ENCODE measurements around the gene ABCB11. TPM values are rescaled to one million over a fixed set of nuclear protein-coding genes. Genes with fewer than 3 reads are reported as not detected.

Gene ABCB11
- total RNA-seq, 1 donor: not detected

DNA sequence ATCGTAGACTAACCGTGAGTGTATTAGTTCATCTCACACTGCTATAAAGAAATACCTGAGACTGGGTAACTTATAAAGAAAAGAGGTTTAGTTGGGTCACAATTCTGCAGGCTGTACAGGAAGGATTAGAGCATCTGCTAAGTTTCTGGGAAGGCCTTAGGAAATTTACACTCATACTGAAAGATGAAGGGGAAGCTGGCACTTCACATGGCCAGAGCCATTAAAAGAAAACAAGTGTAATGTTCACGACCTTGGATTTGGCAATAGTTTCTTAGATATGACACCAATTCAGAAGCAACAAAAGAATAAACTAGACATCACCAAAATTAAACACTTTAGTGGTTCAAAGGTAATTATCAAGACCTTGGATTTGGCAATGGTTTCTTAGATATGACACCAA, 23.8 kb downstream of the ABCB11 start:
- Histone ChIP-seq H3K27me3 (ENCODE audit: insufficient read depth, low read length) (no peaks in the 10 kb centered on the region), H3K9me3 (ENCODE audit: low read depth, low read length) (no peaks in the 10 kb centered on the region)
- TF ChIP-seq, protein P1, sequence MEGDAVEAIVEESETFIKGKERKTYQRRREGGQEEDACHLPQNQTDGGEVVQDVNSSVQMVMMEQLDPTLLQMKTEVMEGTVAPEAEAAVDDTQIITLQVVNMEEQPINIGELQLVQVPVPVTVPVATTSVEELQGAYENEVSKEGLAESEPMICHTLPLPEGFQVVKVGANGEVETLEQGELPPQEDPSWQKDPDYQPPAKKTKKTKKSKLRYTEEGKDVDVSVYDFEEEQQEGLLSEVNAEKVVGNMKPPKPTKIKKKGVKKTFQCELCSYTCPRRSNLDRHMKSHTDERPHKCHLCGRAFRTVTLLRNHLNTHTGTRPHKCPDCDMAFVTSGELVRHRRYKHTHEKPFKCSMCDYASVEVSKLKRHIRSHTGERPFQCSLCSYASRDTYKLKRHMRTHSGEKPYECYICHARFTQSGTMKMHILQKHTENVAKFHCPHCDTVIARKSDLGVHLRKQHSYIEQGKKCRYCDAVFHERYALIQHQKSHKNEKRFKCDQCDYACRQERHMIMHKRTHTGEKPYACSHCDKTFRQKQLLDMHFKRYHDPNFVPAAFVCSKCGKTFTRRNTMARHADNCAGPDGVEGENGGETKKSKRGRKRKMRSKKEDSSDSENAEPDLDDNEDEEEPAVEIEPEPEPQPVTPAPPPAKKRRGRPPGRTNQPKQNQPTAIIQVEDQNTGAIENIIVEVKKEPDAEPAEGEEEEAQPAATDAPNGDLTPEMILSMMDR (IDR thresholded peaks at IDR 0.05; ENCODE audit: extremely low read depth, low read depth, low read length): no peak

DNA sequence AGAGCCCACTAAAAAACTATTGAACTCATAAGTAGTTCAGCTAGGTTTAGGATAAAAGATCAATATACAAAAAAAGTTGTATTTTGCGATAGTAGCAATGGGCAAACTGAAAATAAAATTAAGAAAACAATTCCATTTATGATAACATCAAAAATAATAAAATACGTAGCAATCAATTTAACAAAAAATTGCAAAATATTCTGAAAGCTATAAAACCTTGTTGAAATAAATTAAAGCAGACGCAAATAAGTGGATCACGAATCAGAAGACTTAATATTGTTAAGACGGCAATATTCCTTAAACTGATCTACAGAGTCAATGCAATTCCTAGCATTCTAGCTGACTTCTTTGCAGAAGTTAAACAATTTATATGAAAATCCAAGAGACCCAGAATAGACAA, 24.5 kb downstream of the ABCB11 start:
- no peaks in the 10 kb centered on the region for H3K36me3 ChIP-seq (ENCODE audit: insufficient read depth, low read length)
- H3K4me1 ChIP-seq (ENCODE audit: insufficient read depth, low read length): peaks cover 5% of the 10 kb centered on the region
- no peak overlapping the region for H3K4me3 ChIP-seq (ENCODE audit: insufficient read depth, low read length)
- H2AFZ ChIP-seq (ENCODE audit: low read length): no peak overlapping the region
- TF ChIP-seq, protein P1 (IDR thresholded peaks at IDR 0.05; ENCODE audit: extremely low read depth, low read depth, low read length): no peak
- H4K20me1 ChIP-seq (ENCODE audit: insufficient read depth, low read length): no peaks in the 10 kb centered on the region
- H3K27me3 ChIP-seq (ENCODE audit: insufficient read depth, low read length): no peaks in the 10 kb centered on the region
- no peak for DNase-seq (ENCODE audit: insufficient read length, low spot score, missing footprints)
- H3K79me2 ChIP-seq (ENCODE audit: insufficient read depth, low read length): no peaks in the 10 kb centered on the region
- no peak overlapping the region for H3K4me2 ChIP-seq (ENCODE audit: insufficient read depth, low read length)
- no peaks in the 10 kb centered on the region for H3K9me3 ChIP-seq (ENCODE audit: low read depth, low read length)
- H3K27ac ChIP-seq (ENCODE audit: low read depth, low read length): no peak overlapping the region

More for the DNA sequence above, 23.8 kb downstream of the ABCB11 start:
- no peaks in the 10 kb centered on the region for H3K79me2 ChIP-seq (ENCODE audit: insufficient read depth, low read length)
- H3K4me3 ChIP-seq (ENCODE audit: insufficient read depth, low read length): no peak overlapping the region
- no peak overlapping the region for H2AFZ ChIP-seq (ENCODE audit: low read length)
- peaks cover 9% of the 10 kb centered on the region for H3K4me1 ChIP-seq (ENCODE audit: insufficient read depth, low read length)
- no peak overlapping the region for H3K27ac ChIP-seq (ENCODE audit: low read depth, low read length)
- H3K36me3 ChIP-seq (ENCODE audit: insufficient read depth, low read length): no peaks in the 10 kb centered on the region
- no peak overlapping the region for H3K4me2 ChIP-seq (ENCODE audit: insufficient read depth, low read length)
- H4K20me1 ChIP-seq (ENCODE audit: insufficient read depth, low read length): no peaks in the 10 kb centered on the region
- no peak for DNase-seq (ENCODE audit: insufficient read length, low spot score, missing footprints)

DNA sequence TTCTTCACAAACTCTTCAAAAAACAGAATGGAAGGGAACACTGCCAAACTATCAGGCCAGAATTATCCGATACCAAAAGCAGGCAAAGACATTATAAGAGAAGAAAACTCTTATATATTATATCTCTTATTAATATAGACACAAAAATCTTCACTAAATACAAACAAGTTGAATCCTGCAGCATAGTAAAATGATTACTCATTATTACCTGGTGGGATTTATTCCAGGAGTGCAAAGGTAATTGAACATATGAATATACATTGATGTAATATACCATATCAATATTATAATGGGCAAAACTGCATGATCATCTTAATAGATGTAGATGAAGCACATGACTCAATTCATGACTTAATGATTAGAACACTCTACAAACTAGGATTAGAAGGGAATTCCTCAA, 25.1 kb downstream of the ABCB11 start:
- Histone ChIP-seq H3K4me3 (ENCODE audit: insufficient read depth, low read length) (no peak overlapping the region), H3K9me3 (ENCODE audit: low read depth, low read length) (no peaks in the 10 kb centered on the region), H3K4me1 (ENCODE audit: insufficient read depth, low read length) (peaks cover 8% of the 10 kb centered on the region), H4K20me1 (ENCODE audit: insufficient read depth, low read length) (no peaks in the 10 kb centered on the region), H3K79me2 (ENCODE audit: insufficient read depth, low read length) (no peaks in the 10 kb centered on the region), H2AFZ (ENCODE audit: low read length) (no peak overlapping the region), H3K4me2 (ENCODE audit: insufficient read depth, low read length) (no peak overlapping the region), H3K27me3 (ENCODE audit: insufficient read depth, low read length) (no peaks in the 10 kb centered on the region), H3K27ac (ENCODE audit: low read depth, low read length) (no peak overlapping the region), H3K36me3 (ENCODE audit: insufficient read depth, low read length) (no peaks in the 10 kb centered on the region)
- DNase-seq (ENCODE audit: insufficient read length, low spot score, missing footprints): no peak
- TF ChIP-seq, protein P1 (IDR thresholded peaks at IDR 0.05; ENCODE audit: extremely low read depth, low read depth, low read length): no peak

DNA sequence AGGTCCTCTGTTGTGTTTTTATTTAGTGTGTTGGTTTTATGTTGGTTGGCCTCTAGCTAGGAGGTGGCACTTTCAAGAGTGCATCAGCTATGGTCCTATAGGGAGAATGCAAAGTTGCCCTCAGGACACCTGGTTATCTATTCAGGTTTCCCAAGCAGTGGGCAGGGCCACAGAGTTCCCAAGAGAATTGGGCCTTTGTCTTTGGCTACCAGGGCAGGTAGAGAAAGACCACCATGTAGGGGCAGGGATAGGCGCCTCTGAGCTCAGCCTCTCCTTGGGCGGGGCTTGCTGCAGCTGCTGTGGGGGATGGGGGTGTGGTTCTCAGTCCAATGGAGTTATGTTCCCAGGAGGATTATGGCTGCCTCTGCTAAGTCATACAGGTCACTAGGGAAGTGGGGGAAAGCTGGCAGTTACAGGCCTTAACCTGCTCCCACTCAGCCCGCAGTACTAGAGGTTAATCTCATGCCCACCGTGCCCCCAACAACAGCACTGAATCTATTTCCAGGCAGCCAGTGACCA, 26.0 kb downstream of the ABCB11 start:
- no peak for DNase-seq (ENCODE audit: insufficient read length, low spot score, missing footprints)
- Histone ChIP-seq H4K20me1 (ENCODE audit: insufficient read depth, low read length) (no peaks in the 10 kb centered on the region), H3K27ac (ENCODE audit: low read depth, low read length) (no peak overlapping the region), H3K4me1 (ENCODE audit: insufficient read depth, low read length) (peaks cover 8% of the 10 kb centered on the region), H3K4me3 (ENCODE audit: insufficient read depth, low read length) (no peak overlapping the region), H2AFZ (ENCODE audit: low read length) (no peak overlapping the region), H3K9me3 (ENCODE audit: low read depth, low read length) (no peaks in the 10 kb centered on the region), H3K4me2 (ENCODE audit: insufficient read depth, low read length) (no peak overlapping the region), H3K79me2 (ENCODE audit: insufficient read depth, low read length) (no peaks in the 10 kb centered on the region), H3K27me3 (ENCODE audit: insufficient read depth, low read length) (no peaks in the 10 kb centered on the region), H3K36me3 (ENCODE audit: insufficient read depth, low read length) (no peaks in the 10 kb centered on the region)
- TF ChIP-seq, protein P1 (IDR thresholded peaks at IDR 0.05; ENCODE audit: extremely low read depth, low read depth, low read length): no peak
